ENCODE measurements around the gene SEC14L5.
"Not testable (repeated sequence)": the region's sequence is repeated elsewhere in the genome, so short reads cannot be mapped to it uniquely, and the experiment has no call there.

Gene SEC14L5

DNA sequence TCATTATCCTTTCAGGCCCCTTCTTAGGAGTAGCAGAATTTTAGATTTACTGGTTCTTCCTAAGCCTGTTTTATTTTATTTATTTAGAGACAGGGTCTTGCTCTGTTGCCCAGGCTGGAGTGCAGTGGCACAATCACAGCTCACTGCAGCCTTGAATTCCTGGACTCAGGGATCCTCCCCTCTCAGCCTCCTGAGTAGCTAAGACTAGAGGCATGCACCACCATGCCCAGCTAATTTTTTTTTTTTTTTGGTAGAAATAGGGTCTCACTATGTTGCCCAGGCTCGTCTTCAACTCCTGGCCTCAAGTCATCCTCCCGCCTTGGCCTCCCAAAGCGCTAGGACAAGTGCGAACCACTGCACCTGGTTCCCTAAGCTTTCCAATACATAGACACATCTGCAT is 28.5 kb upstream of the SEC14L5 start:
- not testable (repeated sequence) for H3K27ac ChIP-seq (replicated peaks; ENCODE audit: low read length); H2AK5ac ChIP-seq (ENCODE audit: low read depth, low read length); H2BK5ac ChIP-seq (ENCODE audit: low read length); H3K23ac ChIP-seq (ENCODE audit: low read depth, low read length, poor library complexity); H2BK120ac ChIP-seq (ENCODE audit: low read depth, low read length); H3K14ac ChIP-seq (ENCODE audit: low read length); DNase-seq (ENCODE audit: low spot score); H2BK12ac ChIP-seq (ENCODE audit: low read length); H3K4me3 ChIP-seq (ENCODE audit: low read length in 2 of 2); H4K91ac ChIP-seq (ENCODE audit: low read depth, low read length, poor library complexity); H3K79me1 ChIP-seq (ENCODE audit: low read depth, low read length); H3K4ac ChIP-seq (ENCODE audit: low read length); H3K36me3 ChIP-seq (replicated peaks in 1 of 2; ENCODE audit: control insufficient read depth in 2 of 2, insufficient read depth in 2 of 2, low read length in 2 of 2); H3K4me2 ChIP-seq (ENCODE audit: insufficient read depth, low read length, poor library complexity, severe bottlenecking); H3K9ac ChIP-seq (ENCODE audit: low read depth, low read length, poor library complexity); H3K4me1 ChIP-seq (ENCODE audit: control insufficient read depth in 2 of 2, insufficient read depth in 1 of 2, low read depth in 1 of 2, low read length in 2 of 2); H2BK15ac ChIP-seq (ENCODE audit: low read length); H2AFZ ChIP-seq (ENCODE audit: low read length); H3K9me3 ChIP-seq (replicated peaks in 1 of 2; ENCODE audit: control insufficient read depth in 2 of 2, insufficient read depth in 1 of 2, low read depth in 1 of 2, low read length in 2 of 2); H4K8ac ChIP-seq (ENCODE audit: low read depth, low read length); H3K18ac ChIP-seq (ENCODE audit: low read length)
- WGBS, 2 donors (ENCODE audit: extremely low coverage in 2 of 2, insufficient read length in 2 of 2, insufficient replicate concordance in 1 of 2), result no CpG with 5 or more reads among the region's 4 CpGs
- H3K27me3 ChIP-seq (ENCODE audit: control insufficient read depth in 3 of 3, insufficient read depth in 3 of 3, low read depth in 1 of 3, low read length in 3 of 3), result peaks cover 0 to 49% (median 0%) of the 10 kb centered on the region in 3 experiments

GRCh38 chr16:4931381-4931780 is 26.7 kb upstream of the SEC14L5 start:
- Histone ChIP-seq H2BK5ac (ENCODE audit: low read length) (no peak overlapping the region), H2AK5ac (ENCODE audit: low read depth, low read length) (peak overlapping the region; percentile 5), H3K27me3 (ENCODE audit: control insufficient read depth in 3 of 3, insufficient read depth in 3 of 3, low read depth in 1 of 3, low read length in 3 of 3) (peaks cover 4 to 58% (median 9%) of the 10 kb centered on the region in 3 experiments), H2BK12ac (ENCODE audit: low read length) (no peak overlapping the region), H2AFZ (ENCODE audit: low read length) (no peak overlapping the region), H3K23ac (ENCODE audit: low read depth, low read length, poor library complexity) (peak overlapping the region; percentile 50), H4K91ac (ENCODE audit: low read depth, low read length, poor library complexity) (no peak overlapping the region), H3K4me2 (ENCODE audit: insufficient read depth, low read length, poor library complexity, severe bottlenecking) (peak overlapping the region; percentile 4), H2BK120ac (ENCODE audit: low read depth, low read length) (no peak overlapping the region), H2BK15ac (ENCODE audit: low read length) (no peak overlapping the region), H3K4me3 (ENCODE audit: low read length in 2 of 2) (no peak overlapping the region), H3K36me3 (replicated peaks in 1 of 2; ENCODE audit: control insufficient read depth in 2 of 2, insufficient read depth in 2 of 2, low read length in 2 of 2) (no peaks in the 10 kb centered on the region), H3K4ac (ENCODE audit: low read length) (no peak overlapping the region), H3K4me1 (ENCODE audit: control insufficient read depth in 2 of 2, insufficient read depth in 1 of 2, low read depth in 1 of 2, low read length in 2 of 2) (peaks cover 0 to 3% of the 10 kb centered on the region in 2 donors), H4K8ac (ENCODE audit: low read depth, low read length) (no peak overlapping the region), H3K18ac (ENCODE audit: low read length) (peak overlapping the region; percentile 54), H3K79me1 (ENCODE audit: low read depth, low read length) (no peaks in the 10 kb centered on the region), H3K9ac (ENCODE audit: low read depth, low read length, poor library complexity) (peak overlapping the region; percentile 50), H3K14ac (ENCODE audit: low read length) (no peak overlapping the region), H3K27ac (replicated peaks; ENCODE audit: low read length) (no peak overlapping the region), H3K9me3 (replicated peaks in 1 of 2; ENCODE audit: control insufficient read depth in 2 of 2, insufficient read depth in 1 of 2, low read depth in 1 of 2, low read length in 2 of 2) (peaks cover 2 to 3% of the 10 kb centered on the region in 2 donors)
- WGBS, 2 donors (ENCODE audit: extremely low coverage in 2 of 2, insufficient read length in 2 of 2, insufficient replicate concordance in 1 of 2), result no CpG with 5 or more reads among the region's 11 CpGs
- no peak for DNase-seq (ENCODE audit: low spot score)

- no peak overlapping the region for H2BK120ac ChIP-seq (ENCODE audit: low read depth, low read length)
- no peak overlapping the region for H3K14ac ChIP-seq (ENCODE audit: low read length)
- H3K9me3 ChIP-seq (replicated peaks in 1 of 2; ENCODE audit: control insufficient read depth in 2 of 2, insufficient read depth in 1 of 2, low read depth in 1 of 2, low read length in 2 of 2), result no peaks in the 10 kb centered on the region
- H3K4me2 ChIP-seq (ENCODE audit: insufficient read depth, low read length, poor library complexity, severe bottlenecking), result no peak overlapping the region
- peak overlapping the region; percentile 10 for H2BK5ac ChIP-seq (ENCODE audit: low read length)
- no peak overlapping the region for H3K4ac ChIP-seq (ENCODE audit: low read length)
- H4K91ac ChIP-seq (ENCODE audit: low read depth, low read length, poor library complexity), result no peak overlapping the region
- DNase-seq (ENCODE audit: low spot score), result no peak
- peak overlapping the region; percentile 58 for H2AK5ac ChIP-seq (ENCODE audit: low read depth, low read length)
- peak overlapping the region; percentile 82 for H2BK12ac ChIP-seq (ENCODE audit: low read length)
- peaks cover 4 to 8% of the 10 kb centered on the region in 2 donors for H3K4me1 ChIP-seq (ENCODE audit: control insufficient read depth in 2 of 2, insufficient read depth in 1 of 2, low read depth in 1 of 2, low read length in 2 of 2)
- no peaks in the 10 kb centered on the region for H3K79me1 ChIP-seq (ENCODE audit: low read depth, low read length)
- WGBS, 2 donors (ENCODE audit: extremely low coverage in 2 of 2, insufficient read length in 2 of 2, insufficient replicate concordance in 1 of 2), result no CpG with 5 or more reads among the region's 8 CpGs
- H2AFZ ChIP-seq (ENCODE audit: low read length), result no peak overlapping the region
- no peak overlapping the region for H2BK15ac ChIP-seq (ENCODE audit: low read length)
- no peak overlapping the region for H3K23ac ChIP-seq (ENCODE audit: low read depth, low read length, poor library complexity)
- no peak overlapping the region for H3K4me3 ChIP-seq (ENCODE audit: low read length in 2 of 2)
- no peak overlapping the region for H3K9ac ChIP-seq (ENCODE audit: low read depth, low read length, poor library complexity)
- no peak overlapping the region for H3K27ac ChIP-seq (replicated peaks; ENCODE audit: low read length)
- H3K18ac ChIP-seq (ENCODE audit: low read length), result no peak overlapping the region
- no peaks in the 10 kb centered on the region for H3K36me3 ChIP-seq (replicated peaks in 1 of 2; ENCODE audit: control insufficient read depth in 2 of 2, insufficient read depth in 2 of 2, low read length in 2 of 2)
- H4K8ac ChIP-seq (ENCODE audit: low read depth, low read length), result peak overlapping the region; percentile 57
- peaks cover 8 to 77% (median 25%) of the 10 kb centered on the region in 3 experiments for H3K27me3 ChIP-seq (ENCODE audit: control insufficient read depth in 3 of 3, insufficient read depth in 3 of 3, low read depth in 1 of 3, low read length in 3 of 3)
These were observed 24.7 kb upstream of the SEC14L5 start for GRCh38 chr16:4933433-4933832.

GRCh38 chr16:4933871-4934395 is 24.2 kb upstream of the SEC14L5 start:
- Histone ChIP-seq H3K79me1 (ENCODE audit: low read depth, low read length) (no peaks in the 10 kb centered on the region), H3K27ac (replicated peaks; ENCODE audit: low read length) (no peak overlapping the region), H2AK5ac (ENCODE audit: low read depth, low read length) (no peak overlapping the region), H3K14ac (ENCODE audit: low read length) (no peak overlapping the region), H3K9ac (ENCODE audit: low read depth, low read length, poor library complexity) (no peak overlapping the region), H2BK120ac (ENCODE audit: low read depth, low read length) (no peak overlapping the region), H3K4ac (ENCODE audit: low read length) (no peak overlapping the region), H4K91ac (ENCODE audit: low read depth, low read length, poor library complexity) (no peak overlapping the region), H3K18ac (ENCODE audit: low read length) (no peak overlapping the region), H4K8ac (ENCODE audit: low read depth, low read length) (no peak overlapping the region), H2BK15ac (ENCODE audit: low read length) (no peak overlapping the region), H3K36me3 (replicated peaks in 1 of 2; ENCODE audit: control insufficient read depth in 2 of 2, insufficient read depth in 2 of 2, low read length in 2 of 2) (no peaks in the 10 kb centered on the region), H3K4me3 (ENCODE audit: low read length in 2 of 2) (no peak overlapping the region), H3K4me2 (ENCODE audit: insufficient read depth, low read length, poor library complexity, severe bottlenecking) (no peak overlapping the region), H2AFZ (ENCODE audit: low read length) (no peak overlapping the region), H3K9me3 (replicated peaks in 1 of 2; ENCODE audit: control insufficient read depth in 2 of 2, insufficient read depth in 1 of 2, low read depth in 1 of 2, low read length in 2 of 2) (no peaks in the 10 kb centered on the region), H2BK12ac (ENCODE audit: low read length) (no peak overlapping the region), H3K27me3 (ENCODE audit: control insufficient read depth in 3 of 3, insufficient read depth in 3 of 3, low read depth in 1 of 3, low read length in 3 of 3) (peaks cover 8 to 81% (median 25%) of the 10 kb centered on the region in 3 experiments), H2BK5ac (ENCODE audit: low read length) (no peak overlapping the region), H3K23ac (ENCODE audit: low read depth, low read length, poor library complexity) (no peak overlapping the region), H3K4me1 (ENCODE audit: control insufficient read depth in 2 of 2, insufficient read depth in 1 of 2, low read depth in 1 of 2, low read length in 2 of 2) (peaks cover 4 to 8% of the 10 kb centered on the region in 2 donors)
- DNase-seq (ENCODE audit: low spot score), result no peak
- no CpG with 5 or more reads among the region's 15 CpGs for WGBS, 2 donors (ENCODE audit: extremely low coverage in 2 of 2, insufficient read length in 2 of 2, insufficient replicate concordance in 1 of 2)
